HPDE6-E6E7 (cell line): ENCODE measurements around the gene EVC.
"Not testable (repeated sequence)": the region's sequence is repeated elsewhere in the genome, so short reads cannot be mapped to it uniquely, and the experiment has no call there.

Experiments used
- DNase-seq: peaks from one replicate; pipeline ENCODE4 v3.0.0; 2011; ENCODE audit warnings: missing footprints; ENCODE audit errors: extremely low spot score

Gene EVC

GRCh38 chr4:5812506-5813229 lies 101.7 kb downstream of the EVC start:
- peak; percentile 54 for DNase-seq

- DNase-seq: no peak
Measured at GRCh38 chr4:5813882-5814255, 102.9 kb downstream of the EVC start.

- no peak for DNase-seq
Measured at GRCh38 chr4:5814421-5814820, 103.4 kb downstream of the EVC start.

GRCh38 chr4:5815641-5816040 lies 104.6 kb downstream of the EVC start:
- DNase-seq: no peak

- DNase-seq: no peak
Measured at GRCh38 chr4:5816101-5816500, 105.1 kb downstream of the EVC start.

- DNase-seq: no peak
Measured at GRCh38 chr4:5816851-5817375, 105.9 kb downstream of the EVC start.

GRCh38 chr4:5821665-5822358 lies 110.8 kb downstream of the EVC start:
- DNase-seq: no peak

GRCh38 chr4:5822619-5823018 lies 111.6 kb downstream of the EVC start:
- DNase-seq: no peak

GRCh38 chr4:5823542-5824211 lies 112.7 kb downstream of the EVC start:
- no peak for DNase-seq

- DNase-seq: no peak
Measured at GRCh38 chr4:5824227-5824626, 113.2 kb downstream of the EVC start.

- peak; percentile 21 for DNase-seq
Measured at GRCh38 chr4:5824635-5825034, 113.6 kb downstream of the EVC start.

GRCh38 chr4:5825321-5826041 lies 114.5 kb downstream of the EVC start:
- no peak for DNase-seq

- DNase-seq: no peak
Measured at GRCh38 chr4:5826437-5827107, 115.6 kb downstream of the EVC start.

GRCh38 chr4:5827108-5828004 lies 116.4 kb downstream of the EVC start:
- DNase-seq: no peak

GRCh38 chr4:5828005-5828391 lies 117.0 kb downstream of the EVC start:
- no peak for DNase-seq

GRCh38 chr4:5836943-5837342 lies 125.9 kb downstream of the EVC start:
- DNase-seq: no peak

GRCh38 chr4:5837483-5837882 lies 126.5 kb downstream of the EVC start:
- not testable (repeated sequence) for DNase-seq

- DNase-seq: no peak
Measured at GRCh38 chr4:5839332-5839731, 128.3 kb downstream of the EVC start.

GRCh38 chr4:5839751-5840674 lies 129.0 kb downstream of the EVC start:
- DNase-seq: no peak
